HepG2 (cell line): Measurements from ENCODE around the gene RP2. TPM values are rescaled to one million over a fixed set of nuclear protein-coding genes. Genes with fewer than 3 reads are reported as not detected.

Experiments
- AGO2 ChIP-seq: fragments of 200-400 bp; formaldehyde crosslinking; optimal IDR thresholded peaks from 2 replicates; pipeline ENCODE3; 2017; ENCODE audit warnings: mild to moderate bottlenecking, low read depth, low read length, moderate library complexity
- DZIP1 ChIP-seq: sonication (generic); formaldehyde crosslinking; IDR thresholded peaks from 2 replicates; pipeline ENCODE4 v1.5.0; 2020; ENCODE audit warnings: mild to moderate bottlenecking, missing genetic modification reagents
- HOXA9 ChIP-seq: sonication (generic); formaldehyde crosslinking; IDR thresholded peaks from 2 replicates; pipeline ENCODE4 v1.8.1; 2022; ENCODE audit warnings: missing genetic modification reagents, mild to moderate bottlenecking, moderate library complexity, borderline replicate concordance
- IKZF1 ChIP-seq: fragments of 450-650 bp; IDR thresholded peaks from 2 replicates; pipeline ENCODE4 v1.7.1; 2016
- MEF2D ChIP-seq: sonication (generic); formaldehyde crosslinking; IDR thresholded peaks from 2 replicates; pipeline ENCODE4 v1.5.1; 2020; ENCODE audit warnings: mild to moderate bottlenecking, missing genetic modification reagents
- PBX3 ChIP-seq: sonication (generic); formaldehyde crosslinking; IDR thresholded peaks from 2 replicates; pipeline ENCODE4 v1.8.1; 2023; ENCODE audit warnings: missing genetic modification reagents, inconsistent platforms, borderline replicate concordance
- POLR2G ChIP-seq: fragments of 200-400 bp; formaldehyde crosslinking; IDR thresholded peaks from 2 replicates; pipeline ENCODE4 v1.6.1; 2018; ENCODE audit warnings: mild to moderate bottlenecking, low read depth, low read length, moderate library complexity
- RFX3 ChIP-seq: IDR thresholded peaks from 2 replicates; pipeline ENCODE4 v1.6.1; 2016; ENCODE audit warnings: missing biosample characterization, missing genetic modification reagents
- SALL1 ChIP-seq: sonication (generic); formaldehyde crosslinking; IDR thresholded peaks from 2 replicates; pipeline ENCODE4 v1.8.0; 2022; ENCODE audit warnings: mild to moderate bottlenecking, missing genetic modification reagents
- SKIL ChIP-seq: sonication (generic); formaldehyde crosslinking; IDR thresholded peaks from 2 replicates; pipeline ENCODE4 v1.8.0; 2022; ENCODE audit warnings: missing genetic modification reagents, mild to moderate bottlenecking, moderate library complexity, borderline replicate concordance
- SRSF1 ChIP-seq: fragments of 200-400 bp; formaldehyde crosslinking; optimal IDR thresholded peaks from 2 replicates; pipeline ENCODE3; 2017; ENCODE audit warnings: mild to moderate bottlenecking, low read depth, low read length, moderate library complexity
- ZFP36L2 ChIP-seq: sonication (generic); formaldehyde crosslinking; IDR thresholded peaks from 2 replicates; pipeline ENCODE4 v1.4.0; 2020; ENCODE audit warnings: missing genetic modification reagents
- ZHX2 ChIP-seq, 2 experiments: sonication (generic) in 1 of 2; formaldehyde crosslinking in 1 of 2; IDR thresholded peaks; 2 replicates each; pipeline versions ENCODE4 v1.6.1 to v1.9.0; 2014 to 2022; ENCODE audit warnings: antibody characterized with exemption in 1 of 2, borderline replicate concordance in 1 of 2, inconsistent platforms in 1 of 2, low read depth in 1 of 2, missing genetic modification reagents in 1 of 2
- ZNF558 ChIP-seq: sonication (generic); formaldehyde crosslinking; IDR thresholded peaks from 2 replicates; pipeline ENCODE4 v1.9.0; 2022; ENCODE audit warnings: mild to moderate bottlenecking, missing genetic modification reagents, borderline replicate concordance
- polyA plus RNA-seq, 8 experiments: library from polyadenylated mRNA; depleted of rRNA in 3 of 8; stranded (reverse) in 7 of 8; unstranded in 1 of 8; fragments of >200 nt; fragmentation: Illumina TruSeq in 4 of 8; extraction: Trizol in 4 of 8; gene quantifications; 2 replicates each; pipeline versions ENCODE4 v1.2.1 to v1.2.3, GENCODE V29; 2011 to 2016; ENCODE audit warnings: low read depth in 4 of 8, missing spikeins in 1 of 8, mixed read lengths in 1 of 8; ENCODE audit not compliant: insufficient read depth in 1 of 8
- total RNA-seq, 5 experiments: library from RNA; depleted of rRNA; stranded (reverse); fragments of >200 nt; fragmentation: Illumina TruSeq; extraction: Trizol; gene quantifications; 2 replicates each; pipeline ENCODE4 v1.2.3, GENCODE V29; 2016; ENCODE audit warnings: low read depth in 1 of 5

Gene RP2
- total and polyA plus RNA-seq, 2 of the 13 experiments (the other 11 are each of a cell fraction or from before 2014, with no cell fraction given): 5.0 to 9.9 TPM

- TF ChIP-seq ZHX2 (IDR thresholded peaks at IDR 0.05; ENCODE audit: low read depth) (no peak), ZHX2 (CRISPR knock-in tag; IDR thresholded peaks at IDR 0.05; ENCODE audit: borderline replicate concordance) (no peak), DZIP1 (CRISPR knock-in tag) (no peak), SRSF1 (no peak), ZNF558 (CRISPR knock-in tag) (peak; percentile 57; the same call in 1 of the 2 replicates), SKIL (CRISPR knock-in tag) (no peak), POLR2G (peak; percentile 71), SALL1 (peak; percentile 60; the same call in 1 of the 2 replicates), RFX3 (CRISPR knock-in tag) (peak; percentile 76), AGO2 (no peak), IKZF1 (no peak), MEF2D (no peak), ZFP36L2 (CRISPR knock-in tag) (no peak), PBX3 (no peak), HOXA9 (CRISPR knock-in tag) (no peak)
Observed at GRCh38 chrX:46836701-46837557, at the start of gene RP2 (continued).
